NCI-H82 (cell line): ENCODE data around the gene TBC1D16.
"Not testable (repeated sequence)": the region's sequence is repeated elsewhere in the genome, so short reads cannot be mapped to it uniquely, and the experiment has no call there.

ENCODE experiments used
- DNase-seq: peaks from one replicate; lab custom pipeline; 2025; lab: John Stamatoyannopoulos, UW

TBC1D16 gene

DNA sequence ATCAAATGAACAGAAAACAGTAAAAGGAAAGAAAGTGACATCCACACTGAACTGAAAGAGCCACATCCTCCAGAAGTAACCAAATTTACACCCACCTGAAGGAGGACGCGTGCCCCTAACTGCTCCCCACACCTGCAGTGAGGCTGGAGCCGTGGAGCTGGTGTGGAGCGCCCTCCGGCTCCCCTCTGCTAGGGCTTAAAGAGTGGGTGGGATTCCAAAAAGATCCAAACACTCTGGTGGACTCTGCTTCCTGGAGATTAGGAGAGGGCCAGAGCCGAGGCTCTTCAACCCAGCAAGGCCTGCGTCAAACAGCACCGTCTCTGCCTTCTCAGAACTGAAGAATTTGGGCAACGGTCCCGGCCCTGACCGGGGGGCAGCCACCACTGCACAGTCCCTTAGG, 16.0 kb upstream of the TBC1D16 start:
- DNase-seq: no peak

DNA sequence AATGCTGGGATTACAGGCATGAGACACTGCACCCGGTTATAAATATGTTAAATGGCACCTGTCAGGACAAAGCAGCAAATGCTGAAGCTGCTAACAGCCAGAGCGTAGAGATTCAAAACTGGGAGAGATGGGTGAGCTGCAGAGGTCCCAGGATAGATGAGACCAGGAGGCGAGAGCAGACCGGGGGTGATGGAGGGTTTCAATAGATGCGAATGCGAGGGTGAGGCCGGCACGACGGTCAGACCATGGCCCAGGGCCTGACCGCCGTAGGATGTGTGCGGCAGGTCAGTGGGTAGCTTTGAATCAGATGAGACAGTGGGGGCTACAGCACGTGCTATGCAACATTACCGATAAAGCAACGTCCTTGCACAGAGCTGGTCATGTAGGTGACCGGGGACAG, 15.0 kb upstream of the TBC1D16 start:
- no peak for DNase-seq

DNA sequence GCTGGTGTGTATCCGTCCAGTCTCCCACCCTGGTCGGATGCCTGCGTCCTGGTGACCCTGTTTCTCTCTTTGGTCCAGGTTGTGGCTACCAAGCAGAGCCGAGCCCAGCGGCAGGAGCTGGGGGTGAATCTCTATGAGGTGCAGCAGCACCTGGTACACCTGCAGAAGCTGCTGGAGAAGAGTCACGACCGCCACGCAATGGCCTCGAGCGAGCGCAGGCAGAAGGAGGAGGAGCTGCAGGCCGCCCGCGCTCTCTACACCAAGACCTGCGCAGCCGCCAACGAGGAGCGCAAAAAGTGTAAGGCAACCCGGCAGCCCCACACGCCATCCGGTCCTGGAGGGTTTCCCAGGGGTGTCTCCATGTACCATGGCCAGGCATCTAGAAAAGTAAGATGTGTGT, 14.3 kb upstream of the TBC1D16 start:
- no peak for DNase-seq

DNA sequence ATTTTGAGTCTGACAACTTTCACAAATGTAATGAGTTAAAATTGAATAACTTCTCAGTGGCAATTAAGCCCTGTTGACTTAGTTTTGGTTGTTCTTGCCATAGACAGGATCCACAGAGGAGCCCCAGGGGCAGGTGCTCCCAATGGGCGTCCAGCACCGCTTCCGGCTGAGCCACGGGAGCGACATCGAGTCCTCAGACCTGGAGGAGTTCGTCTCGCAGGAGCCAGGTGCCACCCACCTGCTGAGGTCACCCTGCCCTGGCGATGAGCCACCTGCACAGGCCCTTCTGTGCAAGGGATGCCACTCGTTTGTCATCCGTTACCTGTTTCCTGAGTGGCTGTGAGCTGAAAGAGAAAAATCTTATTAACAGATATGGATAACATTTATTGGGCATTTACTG, 11.5 kb upstream of the TBC1D16 start:
- no peak for DNase-seq

- not testable (repeated sequence) for DNase-seq
These were observed 11.0 kb upstream of the TBC1D16 start for GRCh38 chr17:80046709-80047108.

DNA sequence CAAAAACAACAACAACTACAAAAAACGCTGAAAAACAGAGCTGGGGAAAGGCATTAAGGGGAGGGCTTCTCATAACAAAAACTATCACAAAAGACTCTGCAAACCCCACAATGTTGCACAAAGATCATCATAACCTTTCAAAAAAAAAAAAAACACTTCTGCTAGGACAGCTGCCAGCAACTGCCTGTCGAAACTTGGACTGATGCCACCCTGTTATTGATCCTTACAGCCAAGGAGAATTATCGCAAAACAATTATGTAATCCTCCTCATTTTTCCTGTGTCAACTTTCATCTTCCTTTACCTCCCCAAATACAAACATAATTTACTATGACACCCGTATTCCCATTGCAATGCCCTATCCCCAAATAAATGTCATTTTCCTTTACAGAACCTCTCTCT, 10.0 kb upstream of the TBC1D16 start:
- DNase-seq: no peak

GRCh38 chr17:80043963-80044362, 8.3 kb upstream of the TBC1D16 start:
- DNase-seq: no peak

- peak; percentile 81 for DNase-seq
These were observed 1.2 kb upstream of the TBC1D16 start for GRCh38 chr17:80036715-80037477.

GRCh38 chr17:80035937-80036714, 454 bp upstream of the TBC1D16 start, which contains the start of gene CCDC40:
TSS of gene CCDC40 (plus strand) at chr17:80036642. CDS start at chr17:80036663, 21 bp downstream.
- DNase-seq: peak; percentile 90

- DNase-seq: peak; percentile 60
These were observed 633 bp downstream of the TBC1D16 start for GRCh38 chr17:80034791-80035686.

DNA sequence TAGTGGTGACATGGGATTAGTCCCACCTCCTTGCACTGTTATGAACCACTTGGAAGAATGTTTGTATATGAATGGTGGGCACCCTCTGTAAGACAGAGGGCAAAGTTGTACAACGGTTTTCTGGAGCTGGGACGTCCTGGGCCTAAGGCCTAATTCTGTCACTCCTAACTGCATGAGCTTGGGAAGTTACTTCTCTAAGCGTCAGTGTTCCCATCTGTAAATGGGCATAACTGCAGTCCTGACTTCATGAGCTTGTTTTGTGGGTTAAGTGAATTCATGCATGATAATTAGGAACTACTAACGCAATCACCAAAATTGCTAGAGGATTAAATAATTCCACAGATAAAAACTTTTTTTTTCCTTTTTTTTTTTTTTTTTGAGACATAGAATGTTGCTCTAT, 1.8 kb downstream of the TBC1D16 start:
- DNase-seq: peak; percentile 32

DNA sequence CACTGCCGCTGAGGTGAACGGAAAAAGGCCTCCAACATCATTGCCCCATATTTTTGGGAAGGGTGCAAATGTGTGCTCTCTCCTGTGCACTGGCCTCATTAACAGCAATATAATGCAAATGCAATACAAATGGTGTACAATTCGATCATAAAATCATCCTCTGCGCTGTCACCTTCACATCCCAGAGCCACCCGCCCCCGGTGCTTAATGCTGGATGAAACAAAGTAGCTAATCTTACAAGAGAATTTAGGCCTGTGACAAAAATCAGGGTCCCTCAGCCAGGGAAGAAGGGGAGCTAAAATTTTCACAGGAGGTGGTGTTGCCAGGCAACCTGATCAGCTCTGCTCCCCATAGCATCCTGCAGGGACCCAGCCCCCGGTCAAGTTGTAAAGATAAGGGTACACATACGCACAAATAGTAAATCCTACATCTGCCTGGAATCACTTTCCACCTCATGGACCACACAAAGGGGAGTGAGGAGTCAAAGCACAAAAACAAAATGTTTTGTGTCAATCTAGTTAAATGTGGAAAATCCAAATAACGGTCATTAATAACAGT, 3.0 kb downstream of the TBC1D16 start:
- peak; percentile 24 for DNase-seq

GRCh38 chr17:80031691-80032430, 3.8 kb downstream of the TBC1D16 start:
- peak; percentile 47 for DNase-seq

DNA sequence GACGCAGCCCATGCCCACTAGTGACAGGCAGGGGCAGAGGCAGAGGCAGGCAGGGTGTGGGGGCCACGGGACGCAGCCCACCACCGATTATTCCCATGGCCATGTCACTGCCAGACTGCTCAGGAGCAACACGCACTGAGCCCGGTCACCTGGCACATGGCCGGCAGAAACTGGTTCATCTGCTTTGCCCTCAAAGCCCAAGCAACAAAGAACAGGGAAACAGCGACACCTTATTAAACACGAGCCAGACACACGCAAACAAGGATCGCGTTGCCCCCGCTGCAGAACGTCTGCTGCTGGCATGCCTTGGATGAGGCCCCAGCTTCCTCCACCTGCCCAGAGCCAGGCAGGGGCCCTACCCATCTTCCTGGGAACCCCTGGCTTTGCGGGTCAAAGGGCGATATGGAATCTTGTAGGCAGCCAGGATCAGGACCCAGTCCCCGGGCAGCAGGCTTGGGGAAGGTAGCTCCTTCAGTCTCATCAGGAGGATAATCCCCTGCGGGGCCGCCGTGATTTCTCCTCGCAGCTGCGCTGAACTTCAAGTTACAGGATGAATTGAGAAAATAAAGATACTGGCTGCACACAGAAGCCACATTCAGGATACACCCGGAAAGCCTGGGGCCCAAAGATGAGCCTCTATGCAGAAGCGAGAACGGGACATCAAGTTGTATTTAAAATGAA, 4.8 kb downstream of the TBC1D16 start:
- peak; percentile 82 for DNase-seq

GRCh38 chr17:80029258-80029974, 6.3 kb downstream of the TBC1D16 start:
- DNase-seq: peak; percentile 30

DNA sequence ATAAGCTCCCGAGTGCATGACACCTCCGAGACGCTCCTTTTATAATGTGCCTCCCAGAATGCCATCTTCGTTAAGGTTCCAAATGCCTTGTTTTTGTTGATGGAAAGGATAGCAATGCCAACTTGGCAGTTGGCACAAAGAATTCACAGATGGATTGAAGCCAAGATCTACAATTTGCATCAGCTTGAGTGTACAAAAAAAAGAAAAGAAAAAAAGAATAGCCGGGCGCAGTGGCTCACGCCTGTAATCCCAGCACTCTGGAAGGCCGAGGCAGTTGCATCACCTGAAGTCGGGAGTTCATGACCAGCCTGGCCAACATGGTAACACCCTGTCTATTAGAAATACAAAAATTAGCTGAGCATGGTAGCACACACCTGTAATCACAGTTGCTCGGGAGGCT, 7.6 kb downstream of the TBC1D16 start:
- DNase-seq: no peak

DNA sequence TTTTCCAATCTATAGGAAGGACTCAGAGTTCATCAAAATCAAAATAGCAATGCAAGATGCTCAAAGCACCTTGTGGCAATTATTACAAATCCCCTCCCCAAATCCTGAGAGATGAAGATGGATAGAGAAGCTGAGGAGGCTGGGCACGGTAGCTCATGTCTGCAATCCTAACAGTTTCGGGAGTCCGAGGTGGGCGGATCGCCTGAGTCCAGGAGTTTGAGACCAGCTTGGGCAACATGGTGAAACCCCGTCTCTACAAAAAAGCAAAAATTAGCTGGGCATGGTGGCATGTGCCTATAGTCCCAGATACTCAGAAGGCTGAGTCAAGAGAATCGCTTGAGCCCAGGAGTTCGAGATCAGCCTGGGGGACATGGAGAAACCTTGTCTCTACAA, 8.6 kb downstream of the TBC1D16 start:
- no peak for DNase-seq

DNA sequence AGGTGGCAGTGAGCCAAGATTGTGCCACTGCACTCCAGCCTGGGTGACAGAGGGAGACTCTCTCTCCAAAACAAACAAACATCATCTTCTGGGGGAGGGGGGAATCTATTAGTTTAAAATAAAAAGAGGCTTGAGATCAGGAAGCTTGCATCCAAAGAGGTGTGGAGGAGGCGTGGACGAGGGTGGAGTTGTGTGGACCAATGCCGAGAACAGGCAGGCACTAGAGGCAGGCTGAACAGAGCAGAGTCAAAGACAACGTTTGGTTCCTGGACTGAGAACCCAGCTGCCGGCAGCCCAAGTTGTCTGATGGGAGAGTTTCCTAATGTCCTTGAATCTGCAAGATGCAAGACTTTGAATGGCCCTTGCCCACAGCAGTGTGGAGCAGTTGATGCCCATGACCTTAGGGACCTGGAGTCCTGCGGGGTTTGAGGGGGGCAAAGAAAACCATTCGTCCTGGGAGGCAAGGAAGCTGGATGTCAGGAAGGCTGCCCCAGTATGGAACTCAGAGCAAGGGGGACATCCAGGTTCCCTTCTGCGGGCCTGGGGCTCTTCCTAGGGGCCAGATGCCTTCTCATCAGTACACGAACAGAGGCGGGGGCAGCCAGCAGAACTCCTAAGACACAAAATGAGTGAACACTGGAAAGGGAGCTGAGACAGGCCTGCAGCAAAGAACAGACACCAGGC, 9.2 kb downstream of the TBC1D16 start:
- peak; percentile 59 for DNase-seq

DNA sequence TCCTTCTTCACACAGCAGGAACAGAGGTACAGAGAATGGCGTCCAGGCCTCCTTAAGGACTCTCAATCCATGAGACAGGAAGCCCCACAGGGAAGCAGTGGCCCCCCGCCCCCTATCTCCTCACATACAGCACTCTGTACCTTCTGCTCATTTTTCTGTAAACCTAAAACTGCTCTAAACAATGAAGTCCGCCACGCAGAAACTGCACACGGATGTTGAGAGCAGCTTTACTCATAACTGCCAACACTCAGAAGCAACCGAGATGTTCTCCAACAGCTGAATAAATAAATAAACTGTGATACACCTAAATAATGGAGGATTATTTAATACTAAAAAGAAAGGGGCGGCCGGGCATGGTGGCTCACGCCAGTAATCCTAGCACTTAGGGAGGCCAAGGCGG, 9.9 kb downstream of the TBC1D16 start:
- peak; percentile 55 for DNase-seq
